ENCODE measurements around the gene DUSP5. TPM values are rescaled to one million over a fixed set of nuclear protein-coding genes. Genes with fewer than 3 reads are reported as not detected.

DUSP5 gene
- total and polyA plus RNA-seq, 3 donors from 2014 or later, result 42.7 to 57.5 (median 42.8) TPM

DNA sequence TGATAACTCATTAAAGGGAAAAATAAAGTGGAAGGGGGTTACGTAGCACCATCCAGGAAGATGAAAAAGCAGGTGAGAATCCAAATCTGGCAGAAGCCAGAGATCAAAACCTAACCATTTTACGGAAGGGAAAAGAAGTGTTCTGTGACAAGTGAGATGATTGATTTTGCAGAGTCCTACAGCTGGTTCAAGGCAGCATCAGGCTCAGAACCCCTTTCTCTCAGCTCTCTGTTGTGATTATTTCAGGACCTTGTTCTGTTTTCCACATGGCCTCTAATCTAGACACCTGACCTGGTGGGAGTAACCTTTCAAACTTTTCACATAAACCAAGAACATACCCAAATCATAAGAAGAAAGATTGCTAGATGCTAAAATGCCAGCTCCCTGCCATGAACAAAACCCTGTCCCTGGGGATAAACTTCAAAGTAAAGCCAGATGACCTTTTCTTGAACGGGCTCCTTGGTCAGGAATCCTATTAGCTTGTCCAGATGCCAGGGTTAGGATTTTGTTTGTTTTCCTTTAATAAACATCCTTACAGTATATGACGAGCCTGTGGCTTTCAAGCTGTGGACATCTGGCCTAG is 5.9 kb downstream of the DUSP5 start:
- DNase-seq, result no peak
- no peak for TF ChIP-seq POLR2A (IDR thresholded peaks at IDR 0.05)
- TF ChIP-seq, protein P1, sequence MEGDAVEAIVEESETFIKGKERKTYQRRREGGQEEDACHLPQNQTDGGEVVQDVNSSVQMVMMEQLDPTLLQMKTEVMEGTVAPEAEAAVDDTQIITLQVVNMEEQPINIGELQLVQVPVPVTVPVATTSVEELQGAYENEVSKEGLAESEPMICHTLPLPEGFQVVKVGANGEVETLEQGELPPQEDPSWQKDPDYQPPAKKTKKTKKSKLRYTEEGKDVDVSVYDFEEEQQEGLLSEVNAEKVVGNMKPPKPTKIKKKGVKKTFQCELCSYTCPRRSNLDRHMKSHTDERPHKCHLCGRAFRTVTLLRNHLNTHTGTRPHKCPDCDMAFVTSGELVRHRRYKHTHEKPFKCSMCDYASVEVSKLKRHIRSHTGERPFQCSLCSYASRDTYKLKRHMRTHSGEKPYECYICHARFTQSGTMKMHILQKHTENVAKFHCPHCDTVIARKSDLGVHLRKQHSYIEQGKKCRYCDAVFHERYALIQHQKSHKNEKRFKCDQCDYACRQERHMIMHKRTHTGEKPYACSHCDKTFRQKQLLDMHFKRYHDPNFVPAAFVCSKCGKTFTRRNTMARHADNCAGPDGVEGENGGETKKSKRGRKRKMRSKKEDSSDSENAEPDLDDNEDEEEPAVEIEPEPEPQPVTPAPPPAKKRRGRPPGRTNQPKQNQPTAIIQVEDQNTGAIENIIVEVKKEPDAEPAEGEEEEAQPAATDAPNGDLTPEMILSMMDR (IDR thresholded peaks at IDR 0.05), result no peak
- Histone ChIP-seq H3K36me3 (ENCODE audit: low read depth, missing control alignments) (no peaks in the 10 kb centered on the region), H3K27ac (peak overlapping the region in 1 of 2 donors; percentile 77), H3K9me3 (no peaks in the 10 kb centered on the region), H3K4me1 (peaks cover 40% of the 10 kb centered on the region), H3K4me3 (no peak overlapping the region), H3K27me3 (no peaks in the 10 kb centered on the region)
- WGBS, 2 donors, result 65 to 68% methylated on average over 4 of the region's 4 CpGs
- intact Hi-C loops (cut with DNase I; ENCODE audit: low total_unique reads), result no loop called here

DNA sequence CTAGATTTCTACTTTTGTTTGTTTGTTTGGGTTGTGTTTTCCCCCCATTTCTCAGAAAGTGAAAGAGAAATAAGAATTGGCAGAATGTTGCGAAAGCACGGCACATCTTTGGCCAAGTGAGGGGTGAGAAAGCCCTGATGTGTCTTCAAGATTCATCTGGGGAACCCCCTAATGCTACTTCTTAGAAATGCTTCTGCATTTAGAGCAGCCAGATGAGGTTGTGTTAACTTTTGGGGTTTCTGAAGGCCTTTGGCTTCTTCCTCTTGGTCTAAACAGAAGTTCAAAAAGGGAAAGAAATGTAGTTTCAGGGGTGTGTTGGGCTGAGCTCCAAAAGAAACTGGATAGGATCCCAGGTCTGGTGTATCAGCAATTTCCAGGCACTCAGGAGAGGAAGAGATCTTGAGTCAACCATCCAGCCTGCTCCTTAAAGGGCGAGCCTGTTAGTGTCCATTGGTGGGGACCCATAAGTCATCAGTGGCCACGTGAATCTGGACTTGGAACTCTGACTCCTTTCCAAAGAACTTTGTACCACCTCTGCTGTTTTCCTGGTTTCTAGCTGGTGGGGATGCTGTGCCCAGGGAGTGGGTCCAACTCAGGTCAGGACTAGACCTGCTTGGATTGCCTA is 6.5 kb downstream of the DUSP5 start:
- H3K4me3 ChIP-seq, result no peak overlapping the region
- no peaks in the 10 kb centered on the region for H3K9me3 ChIP-seq
- no peaks in the 10 kb centered on the region for H3K36me3 ChIP-seq (ENCODE audit: low read depth, missing control alignments)
- 34 to 61% methylated on average over 4 of the region's 4 CpGs for WGBS, 2 donors
- peak overlapping the region in 1 of 2 donors; percentile 77 for H3K27ac ChIP-seq
- TF ChIP-seq, protein P1 (IDR thresholded peaks at IDR 0.05), result no peak
- no peak for TF ChIP-seq POLR2A (IDR thresholded peaks at IDR 0.05)
- intact Hi-C loops (cut with DNase I; ENCODE audit: low total_unique reads), result no loop called here
- no peaks in the 10 kb centered on the region for H3K27me3 ChIP-seq
- peaks cover 40% of the 10 kb centered on the region for H3K4me1 ChIP-seq
- DNase-seq, result peak; percentile 43

DNA sequence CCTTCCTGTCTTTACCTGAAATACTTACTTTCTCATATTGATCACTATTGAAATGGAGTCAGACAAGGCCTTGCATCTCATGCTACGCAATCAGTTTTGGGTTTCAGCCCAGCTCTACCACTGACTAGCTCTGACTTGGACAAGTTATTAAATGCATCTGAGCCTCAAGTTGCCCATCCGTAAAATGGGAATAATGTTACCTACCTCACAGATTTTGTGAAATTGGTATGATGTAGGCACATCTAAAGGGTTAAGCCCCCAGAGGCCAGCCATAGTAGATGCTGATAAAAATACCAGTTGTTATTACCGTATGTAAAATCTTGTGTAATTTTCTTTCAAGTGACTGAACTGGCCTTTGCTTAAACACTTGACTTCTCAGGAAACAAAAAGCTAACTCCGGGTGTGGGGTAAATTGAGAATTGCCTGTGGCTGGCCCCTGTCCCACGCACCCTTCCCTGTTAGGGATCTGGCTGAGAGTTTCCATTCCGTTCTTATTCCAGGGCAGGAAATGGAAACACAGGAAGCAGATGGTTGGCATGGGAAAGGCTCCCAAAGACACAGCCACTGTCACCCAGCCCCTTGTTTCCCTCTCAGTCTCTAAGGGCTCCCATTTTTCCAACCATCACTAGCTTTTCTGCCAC is 7.5 kb downstream of the DUSP5 start:
- no peak for DNase-seq
- WGBS, 2 donors, result 78 to 92% methylated on average over 6 of the region's 6 CpGs
- Histone ChIP-seq H3K27ac (no peak overlapping the region), H3K4me1 (peaks cover 32% of the 10 kb centered on the region), H3K9me3 (no peaks in the 10 kb centered on the region), H3K4me3 (no peak overlapping the region), H3K36me3 (ENCODE audit: low read depth, missing control alignments) (no peaks in the 10 kb centered on the region), H3K27me3 (no peaks in the 10 kb centered on the region)
- intact Hi-C loops (cut with DNase I; ENCODE audit: low total_unique reads), result no loop called here
- TF ChIP-seq, protein P1 (IDR thresholded peaks at IDR 0.05), result no peak
- no peak for TF ChIP-seq POLR2A (IDR thresholded peaks at IDR 0.05)

DNA sequence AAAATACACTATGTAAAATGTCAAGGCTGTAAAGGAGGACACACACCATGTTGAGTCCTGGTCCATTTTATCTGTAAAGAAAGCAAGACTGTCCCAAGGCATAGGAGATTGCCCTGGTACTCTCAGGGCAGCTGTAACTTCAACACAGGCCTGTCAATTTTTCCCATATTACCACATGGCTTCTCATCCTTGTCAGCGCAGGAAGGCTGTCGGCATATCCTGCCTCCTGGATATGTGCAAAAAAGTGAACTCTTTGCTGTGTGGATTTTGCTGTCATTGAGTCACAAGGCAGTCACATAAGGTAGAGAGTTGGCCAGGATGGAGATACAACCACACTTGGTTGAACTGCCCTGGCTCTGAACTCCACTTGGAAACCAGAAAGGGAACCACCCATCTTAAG is 8.7 kb downstream of the DUSP5 start:
- 98 to 100% methylated on average over 2 of the region's 2 CpGs for WGBS, 2 donors
- Histone ChIP-seq H3K27ac (no peak overlapping the region), H3K4me1 (peaks cover 23% of the 10 kb centered on the region), H3K27me3 (no peaks in the 10 kb centered on the region), H3K36me3 (ENCODE audit: low read depth, missing control alignments) (no peaks in the 10 kb centered on the region), H3K4me3 (no peak overlapping the region), H3K9me3 (no peaks in the 10 kb centered on the region)
- intact Hi-C loops (cut with DNase I; ENCODE audit: low total_unique reads), result no loop called here
- TF ChIP-seq, protein P1 (IDR thresholded peaks at IDR 0.05), result no peak
- TF ChIP-seq POLR2A (IDR thresholded peaks at IDR 0.05), result no peak
- no peak for DNase-seq
